GM19395 (cell line): ENCODE results near the gene PADI3.

Experiments
- ATAC-seq: cut with Tn5 transposase; IDR thresholded peaks from one replicate; pipeline ENCODE4 v1.9.1; 2021; ENCODE audit warnings: mild to moderate bottlenecking, moderate library complexity; ENCODE audit not compliant: unreplicated experiment

The PADI3 gene

GRCh38 chr1:17295292-17295691 is 46.4 kb downstream of the PADI3 start:
- no peak for ATAC-seq

- ATAC-seq, result no peak
These were observed 47.2 kb downstream of the PADI3 start for GRCh38 chr1:17296086-17296485.

GRCh38 chr1:17297991-17298390 is 49.1 kb downstream of the PADI3 start:
- ATAC-seq, result no peak

- no peak for ATAC-seq
These were observed 52.9 kb downstream of the PADI3 start for GRCh38 chr1:17301767-17302166.

GRCh38 chr1:17304151-17304825 is 55.4 kb downstream of the PADI3 start:
- ATAC-seq, result no peak

- no peak for ATAC-seq
These were observed 55.9 kb downstream of the PADI3 start for GRCh38 chr1:17304826-17305175.

GRCh38 chr1:17305576-17306095 is 56.7 kb downstream of the PADI3 start:
- no peak for ATAC-seq

- ATAC-seq, result no peak
These were observed 57.5 kb downstream of the PADI3 start for GRCh38 chr1:17306407-17306806.

GRCh38 chr1:17306921-17307320 is 58.0 kb downstream of the PADI3 start:
- no peak for ATAC-seq

GRCh38 chr1:17307329-17307728 is 58.4 kb downstream of the PADI3 start:
- no peak for ATAC-seq

GRCh38 chr1:17307946-17308345 is 59.0 kb downstream of the PADI3 start, which contains the start of gene PADI4:
Gene PADI4, plus strand, starts transcription at chr1:17308197. Its CDS starts 26 bp downstream, at chr1:17308223.
- no peak for ATAC-seq

GRCh38 chr1:17308593-17308992 is 59.7 kb downstream of the PADI3 start:
- no peak for ATAC-seq

GRCh38 chr1:17309426-17310067 is 60.6 kb downstream of the PADI3 start:
- ATAC-seq, result no peak

- ATAC-seq, result no peak
These were observed 61.3 kb downstream of the PADI3 start for GRCh38 chr1:17310068-17310640.

- no peak for ATAC-seq
These were observed 64.8 kb downstream of the PADI3 start for GRCh38 chr1:17313530-17314309.

- no peak for ATAC-seq
These were observed 65.6 kb downstream of the PADI3 start for GRCh38 chr1:17314491-17314971.

- no peak for ATAC-seq
These were observed 66.7 kb downstream of the PADI3 start for GRCh38 chr1:17315542-17316130.

- no peak for ATAC-seq
These were observed 67.8 kb downstream of the PADI3 start for GRCh38 chr1:17316704-17317103.

GRCh38 chr1:17318262-17318661 is 69.4 kb downstream of the PADI3 start:
- ATAC-seq, result no peak

GRCh38 chr1:17319561-17320350 is 70.9 kb downstream of the PADI3 start:
- ATAC-seq, result no peak
